HCT116 (cell line): ENCODE results near the gene SPEM1. TPM values are rescaled to one million over a fixed set of nuclear protein-coding genes. Genes with fewer than 3 reads are reported as not detected.

ENCODE experiments used
- ATAC-seq: fragments of 200-7000 bp; cut with Tn5 transposase; 2 replicates; pipeline ENCODE4 v1.9.1; 2020; ENCODE audit warnings: mild to moderate bottlenecking, moderate library complexity
- BruUV-seq: library from RNA; stranded (reverse); fragments of 400-500 nt; replicated peaks from 2 replicates; lab custom pipeline; 2021; lab: Mats Ljungman, UMichigan
- CTCF ChIA-PET: fragments of 300-600 bp; sonication (Branson Sonifier 250); formaldehyde crosslinking; loops from one replicate; lab custom pipeline; 2021; ENCODE audit warnings: antibody characterized with exemption; lab: Charles Lee
- POLR2A ChIA-PET: fragments of 300-600, 350-600 bp; sonication (Branson Sonifier 250); formaldehyde crosslinking; loops from one replicate; lab custom pipeline; 2021; ENCODE audit warnings: antibody characterized with exemption; lab: Charles Lee
- RAD21 ChIA-PET, 2 experiments: fragments of 300-600 bp; sonication (Branson Sonifier 250); formaldehyde crosslinking; loops; one replicate each; lab custom pipeline; 2023; ENCODE audit warnings: low total read pairs in 2 of 2; ENCODE audit not compliant: uncharacterized antibody in 2 of 2, unreplicated experiment in 2 of 2, low non-redundant PET in 1 of 2; lab: Charles Lee
- DNase-seq: peaks from one replicate; pipeline ENCODE4 v3.0.0-alpha.2; 2010; ENCODE audit warnings: low read depth, low spot score
- H2AFZ ChIP-seq: fragments of 200-600 bp; shearing (Covaris generic), sonication (generic); 2 replicates; pipeline ENCODE4 v1.6.1; 2017; ENCODE audit warnings: low read depth, mixed run types, mixed read lengths, antibody characterized with exemption, low read length; ENCODE audit not compliant: poor library complexity, severe bottlenecking
- H3K27ac ChIP-seq: 2 replicates; pipeline ENCODE4 v1.5.1; 2012; ENCODE audit warnings: low read depth, low read length
- H3K27me3 ChIP-seq: fragments of 200-600 bp; sonication (generic); 2 replicates; pipeline ENCODE4 v1.6.1; 2016; ENCODE audit warnings: mixed run types, low read length, mixed read lengths; ENCODE audit not compliant: insufficient read depth
- H3K36me3 ChIP-seq, 2 experiments: fragments of 200-500 bp in 1 of 2; fragments of 200-600 bp in 1 of 2; sonication (Bioruptor generic) in 1 of 2; sonication (generic) in 1 of 2; 2 replicates each; pipeline versions ENCODE4 v1.5.1 to v1.6.1; 2014 to 2016; ENCODE audit warnings: low read length in 2 of 2, inconsistent platforms in 1 of 2, mixed read lengths in 1 of 2, mixed run types in 1 of 2; ENCODE audit not compliant: insufficient read depth in 2 of 2, control insufficient read depth in 1 of 2
- H3K4me1 ChIP-seq, 2 experiments: fragments of 200-600 bp in 1 of 2; sonication (generic) in 1 of 2; 2 replicates each; pipeline versions ENCODE4 v1.5.1 to v1.6.1; 2012 to 2017; ENCODE audit warnings: low read length in 2 of 2, inconsistent platforms in 1 of 2, mild to moderate bottlenecking in 1 of 2, mixed read lengths in 1 of 2, mixed run types in 1 of 2, moderate library complexity in 1 of 2; ENCODE audit not compliant: insufficient read depth in 2 of 2, control insufficient read depth in 1 of 2
- H3K4me2 ChIP-seq: fragments of 200-600 bp; sonication (generic); 2 replicates; pipeline ENCODE4 v1.6.1; 2017; ENCODE audit warnings: mixed run types, low read length, mixed read lengths
- H3K4me3 ChIP-seq, 2 experiments: fragments of 200-600 bp in 1 of 2; sonication (generic) in 1 of 2; replicated peaks in 1 of 2; 2 replicates each; pipeline ENCODE4 v1.5.1; 2011 to 2016; ENCODE audit warnings: low read length in 2 of 2, control low read depth in 1 of 2, low read depth in 1 of 2, mild to moderate bottlenecking in 1 of 2, mixed read lengths in 1 of 2, mixed run types in 1 of 2
- H3K79me2 ChIP-seq: fragments of 200-600 bp; sonication (generic); 2 replicates; pipeline ENCODE4 v1.6.1; 2017; ENCODE audit warnings: mild to moderate bottlenecking, mixed run types, low read length, moderate library complexity, mixed read lengths; ENCODE audit not compliant: insufficient read depth
- H3K9ac ChIP-seq: fragments of 200-600 bp; sonication (generic); 2 replicates; pipeline ENCODE4 v1.6.1; 2016; ENCODE audit warnings: low read length, mixed read lengths
- H3K9me2 ChIP-seq: fragments of 200-600 bp; sonication (generic), shearing (Covaris generic); 2 replicates; pipeline ENCODE4 v1.6.1; 2017; ENCODE audit warnings: mixed run types, mild to moderate bottlenecking, moderate library complexity; ENCODE audit not compliant: insufficient read depth
- H3K9me3 ChIP-seq, 2 experiments: fragments of 200-500 bp in 1 of 2; fragments of 200-600 bp in 1 of 2; sonication (Bioruptor generic) in 1 of 2; sonication (generic) in 1 of 2; 2 replicates each; pipeline ENCODE4 v1.6.1; 2014 to 2017; ENCODE audit warnings: low read length in 2 of 2, mixed read lengths in 2 of 2, inconsistent platforms in 1 of 2, low read depth in 1 of 2, mild to moderate bottlenecking in 1 of 2, mixed run types in 1 of 2, moderate library complexity in 1 of 2; ENCODE audit not compliant: control insufficient read depth in 1 of 2, insufficient read depth in 1 of 2
- H4K20me1 ChIP-seq: fragments of 200-600 bp; sonication (generic), shearing (Covaris generic); 2 replicates; pipeline ENCODE4 v1.6.1; 2017; ENCODE audit warnings: mixed run types, mild to moderate bottlenecking, moderate library complexity; ENCODE audit not compliant: insufficient read depth
- CBX3 ChIP-seq: IDR thresholded peaks from 2 replicates; pipeline ENCODE4 v1.6.1; 2012; ENCODE audit warnings: low read depth
- EGR1 ChIP-seq: IDR thresholded peaks from 2 replicates; pipeline ENCODE4 v1.6.1; 2012; ENCODE audit warnings: low read depth
- ELF1 ChIP-seq: IDR thresholded peaks from 2 replicates; pipeline ENCODE4 v1.6.1; 2012; ENCODE audit warnings: low read depth, borderline replicate concordance
- EZH2 ChIP-seq: fragments of 200-600 bp; sonication (generic); IDR thresholded peaks from 2 replicates; pipeline ENCODE4 v1.6.1; 2017; ENCODE audit warnings: antibody characterized with exemption, mixed run types
- EZH2phosphoT487 ChIP-seq: fragments of 200-600 bp; IDR thresholded peaks from 2 replicates; pipeline ENCODE4 v1.6.1; 2018; ENCODE audit warnings: antibody characterized with exemption, borderline replicate concordance
- JUND ChIP-seq: IDR thresholded peaks from 2 replicates; pipeline ENCODE4 v1.6.1; 2012
- POLR2AphosphoS5 ChIP-seq: IDR thresholded peaks from 2 replicates; pipeline ENCODE4 v1.6.1; 2011; ENCODE audit warnings: mild to moderate bottlenecking, low read depth, low read length, moderate library complexity
- RAD21 ChIP-seq: IDR thresholded peaks from 2 replicates; pipeline ENCODE4 v1.6.1; 2012; ENCODE audit warnings: low read depth, mild to moderate bottlenecking
- SP1 ChIP-seq: IDR thresholded peaks from 2 replicates; pipeline ENCODE4 v1.6.1; 2012; ENCODE audit warnings: low read depth
- YY1 ChIP-seq: IDR thresholded peaks from 2 replicates; pipeline ENCODE4 v1.6.1; 2011; ENCODE audit warnings: low read length, low read depth, moderate library complexity, mild to moderate bottlenecking; ENCODE audit not compliant: insufficient replicate concordance; ENCODE audit errors: extremely low read depth
- ZFX ChIP-seq: fragments of 450-650 bp; IDR thresholded peaks from 2 replicates; pipeline ENCODE4 v1.6.1; 2017
- ZNF274 ChIP-seq: fragments of 200-500 bp; sonication (Bioruptor generic); IDR thresholded peaks from 2 replicates; pipeline ENCODE4 v1.6.1; 2014; ENCODE audit warnings: mild to moderate bottlenecking, low read depth, low read length, inconsistent platforms
- intact Hi-C: fragments of 100-400 bp; cut with micrococcal nuclease; formaldehyde crosslinking; loops from 2 replicates; pipeline ENCODE4 v1.10.0; 2022
- total RNA-seq: library from RNA; stranded (reverse); gene quantifications from one replicate; pipeline ENCODE4 v1.2.1, GENCODE V29; 2021; ENCODE audit not compliant: unreplicated experiment
- TF ChIP-seq, protein P1 (sequence below): IDR thresholded peaks from 2 replicates; pipeline ENCODE4 v1.6.1; 2011; ENCODE audit warnings: mild to moderate bottlenecking, low read length, moderate library complexity; ENCODE audit not compliant: insufficient replicate concordance; ENCODE audit errors: extremely low read depth
- TF ChIP-seq, protein P2 (sequence below): IDR thresholded peaks from 2 replicates; pipeline ENCODE4 v1.6.1; 2012; ENCODE audit warnings: low read depth
- TF ChIP-seq, protein P3 (sequence below): IDR thresholded peaks from 2 replicates; pipeline ENCODE4 v1.6.1; 2012

SPEM1 gene
- total RNA-seq, 1 experiment from 2014 or later, result 0.32 TPM

DNA sequence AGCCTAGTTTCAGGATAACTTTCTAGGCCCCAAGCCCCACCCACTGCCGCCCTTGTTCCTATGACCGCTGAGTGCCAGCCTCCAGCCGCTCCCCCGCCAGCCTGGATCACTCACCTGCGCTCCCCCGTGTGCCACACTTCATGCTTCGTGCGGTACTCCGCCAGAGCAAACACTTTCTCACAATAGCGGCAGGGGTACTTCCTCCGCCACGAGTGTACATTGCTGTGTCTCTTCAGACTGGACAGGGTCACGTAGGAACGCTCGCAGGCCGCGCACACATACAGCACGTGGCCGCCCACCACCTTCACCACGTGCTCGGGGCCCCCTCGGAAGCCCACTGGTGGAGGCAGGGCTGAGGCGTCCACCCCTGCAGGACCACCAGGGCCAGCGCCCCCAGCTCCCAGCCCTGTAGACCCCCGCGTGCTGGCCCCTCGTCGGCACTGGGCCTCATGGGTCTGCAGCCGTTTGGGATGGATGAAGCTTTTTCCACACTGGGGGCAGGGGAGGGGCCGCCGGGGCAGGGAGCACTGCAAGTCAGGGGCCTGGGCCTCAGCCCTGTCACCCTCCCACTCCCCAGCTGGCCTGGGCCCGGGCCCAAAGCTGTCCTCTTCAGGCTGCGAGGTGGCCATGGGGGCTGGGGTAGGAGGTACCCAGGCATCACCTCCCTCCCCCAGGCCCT, 45.6 kb downstream of the SPEM1 start:
- TF ChIP-seq, protein P1, sequence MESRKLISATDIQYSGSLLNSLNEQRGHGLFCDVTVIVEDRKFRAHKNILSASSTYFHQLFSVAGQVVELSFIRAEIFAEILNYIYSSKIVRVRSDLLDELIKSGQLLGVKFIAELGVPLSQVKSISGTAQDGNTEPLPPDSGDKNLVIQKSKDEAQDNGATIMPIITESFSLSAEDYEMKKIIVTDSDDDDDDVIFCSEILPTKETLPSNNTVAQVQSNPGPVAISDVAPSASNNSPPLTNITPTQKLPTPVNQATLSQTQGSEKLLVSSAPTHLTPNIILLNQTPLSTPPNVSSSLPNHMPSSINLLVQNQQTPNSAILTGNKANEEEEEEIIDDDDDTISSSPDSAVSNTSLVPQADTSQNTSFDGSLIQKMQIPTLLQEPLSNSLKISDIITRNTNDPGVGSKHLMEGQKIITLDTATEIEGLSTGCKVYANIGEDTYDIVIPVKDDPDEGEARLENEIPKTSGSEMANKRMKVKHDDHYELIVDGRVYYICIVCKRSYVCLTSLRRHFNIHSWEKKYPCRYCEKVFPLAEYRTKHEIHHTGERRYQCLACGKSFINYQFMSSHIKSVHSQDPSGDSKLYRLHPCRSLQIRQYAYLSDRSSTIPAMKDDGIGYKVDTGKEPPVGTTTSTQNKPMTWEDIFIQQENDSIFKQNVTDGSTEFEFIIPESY, result no peak
- TF ChIP-seq SP1 (no peak), POLR2AphosphoS5 (no peak), EGR1 (no peak), EZH2 (no peak), CBX3 (no peak), EZH2phosphoT487 (no peak), RAD21 (no peak), ZFX (no peak), ELF1 (no peak), JUND (no peak), ZNF274 (no peak), YY1 (no peak)
- TF ChIP-seq, protein P2, sequence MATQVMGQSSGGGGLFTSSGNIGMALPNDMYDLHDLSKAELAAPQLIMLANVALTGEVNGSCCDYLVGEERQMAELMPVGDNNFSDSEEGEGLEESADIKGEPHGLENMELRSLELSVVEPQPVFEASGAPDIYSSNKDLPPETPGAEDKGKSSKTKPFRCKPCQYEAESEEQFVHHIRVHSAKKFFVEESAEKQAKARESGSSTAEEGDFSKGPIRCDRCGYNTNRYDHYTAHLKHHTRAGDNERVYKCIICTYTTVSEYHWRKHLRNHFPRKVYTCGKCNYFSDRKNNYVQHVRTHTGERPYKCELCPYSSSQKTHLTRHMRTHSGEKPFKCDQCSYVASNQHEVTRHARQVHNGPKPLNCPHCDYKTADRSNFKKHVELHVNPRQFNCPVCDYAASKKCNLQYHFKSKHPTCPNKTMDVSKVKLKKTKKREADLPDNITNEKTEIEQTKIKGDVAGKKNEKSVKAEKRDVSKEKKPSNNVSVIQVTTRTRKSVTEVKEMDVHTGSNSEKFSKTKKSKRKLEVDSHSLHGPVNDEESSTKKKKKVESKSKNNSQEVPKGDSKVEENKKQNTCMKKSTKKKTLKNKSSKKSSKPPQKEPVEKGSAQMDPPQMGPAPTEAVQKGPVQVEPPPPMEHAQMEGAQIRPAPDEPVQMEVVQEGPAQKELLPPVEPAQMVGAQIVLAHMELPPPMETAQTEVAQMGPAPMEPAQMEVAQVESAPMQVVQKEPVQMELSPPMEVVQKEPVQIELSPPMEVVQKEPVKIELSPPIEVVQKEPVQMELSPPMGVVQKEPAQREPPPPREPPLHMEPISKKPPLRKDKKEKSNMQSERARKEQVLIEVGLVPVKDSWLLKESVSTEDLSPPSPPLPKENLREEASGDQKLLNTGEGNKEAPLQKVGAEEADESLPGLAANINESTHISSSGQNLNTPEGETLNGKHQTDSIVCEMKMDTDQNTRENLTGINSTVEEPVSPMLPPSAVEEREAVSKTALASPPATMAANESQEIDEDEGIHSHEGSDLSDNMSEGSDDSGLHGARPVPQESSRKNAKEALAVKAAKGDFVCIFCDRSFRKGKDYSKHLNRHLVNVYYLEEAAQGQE, result no peak
- TF ChIP-seq, protein P3, sequence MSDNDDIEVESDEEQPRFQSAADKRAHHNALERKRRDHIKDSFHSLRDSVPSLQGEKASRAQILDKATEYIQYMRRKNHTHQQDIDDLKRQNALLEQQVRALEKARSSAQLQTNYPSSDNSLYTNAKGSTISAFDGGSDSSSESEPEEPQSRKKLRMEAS, result no peak
- Histone ChIP-seq H3K9me2 (no peaks in the 10 kb centered on the region), H3K4me2 (no peak overlapping the region), H3K4me1 (peaks cover 0 to 5% of the 10 kb centered on the region in 2 experiments; a peak in 1 of 4 replicates), H3K4me3 (no peak overlapping the region), H3K27ac (no peak overlapping the region), H3K9ac (no peak overlapping the region), H3K9me3 (no peaks in the 10 kb centered on the region), H3K79me2 (no peaks in the 10 kb centered on the region), H3K36me3 (no peaks in the 10 kb centered on the region; a peak in 2 of 4 replicates), H3K27me3 (no peaks in the 10 kb centered on the region), H2AFZ (no peak overlapping the region), H4K20me1 (no peaks in the 10 kb centered on the region)
- DNase-seq, result no peak
- intact Hi-C loops, result no loop called here
- no TSS peak for BruUV-seq
- no peak for ATAC-seq
- CTCF ChIA-PET, result no interaction called here
- POLR2A ChIA-PET, result interaction anchor here (1.0 kb wide), 1 partner anchor 62 kb away, joined by 3 read pairs; the partner anchor contains the start of gene TMEM256
- RAD21 ChIA-PET, result no interaction called here
